Cardiac muscle cell (in vitro differentiated cells and primary cell): ENCODE results near the gene TMEM184A. TPM values are rescaled to one million over a fixed set of nuclear protein-coding genes. Genes with fewer than 3 reads are reported as not detected.

ENCODE experiments used
- DNase-seq, 2 donors: peaks; one replicate each; pipeline versions ENCODE4 v3.0.0 to v3.0.0-alpha.2; 2010 to 2017; ENCODE audit warnings: low read depth in 1 of 2, low spot score in 1 of 2
- H3K27ac ChIP-seq: fragments of 200-600 bp; sonication (generic); 2 replicates; pipeline ENCODE4 v1.5.1; 2016
- H3K27me3 ChIP-seq: fragments of 200-600 bp; sonication (generic); 2 replicates; pipeline ENCODE4 v1.6.0; 2016; ENCODE audit warnings: control low read depth
- H3K36me3 ChIP-seq: fragments of 200-600 bp; sonication (generic); 2 replicates; pipeline ENCODE4 v1.5.1; 2016; ENCODE audit warnings: control low read depth
- H3K4me1 ChIP-seq: fragments of 200-600 bp; sonication (generic); 2 replicates; pipeline ENCODE4 v1.8.1; 2017; ENCODE audit warnings: low read depth, mild to moderate bottlenecking, mixed run types
- H3K4me3 ChIP-seq: fragments of 200-600 bp; sonication (generic); 2 replicates; pipeline ENCODE4 v1.5.1; 2016; ENCODE audit warnings: mild to moderate bottlenecking
- H3K9me3 ChIP-seq: fragments of 200-600 bp; sonication (generic); 2 replicates; pipeline ENCODE4 v1.5.1; 2017; ENCODE audit warnings: low read depth, mild to moderate bottlenecking, control low read depth
- CTCF ChIP-seq: IDR thresholded peaks from 2 replicates; pipeline ENCODE4 v1.5.1; 2012; ENCODE audit warnings: low read depth, mild to moderate bottlenecking, low read length
- polyA plus RNA-seq: library from polyadenylated mRNA; unstranded; fragments of >200 nt; fragmentation: Nextera tagmentation; extraction: Ambion mirVana; gene quantifications from 2 replicates; pipeline ENCODE4 v1.2.1, GENCODE V29; 2016
- total RNA-seq: library from RNA; depleted of rRNA; stranded (reverse); fragments of >200 nt; gene quantifications from 2 replicates; pipeline ENCODE4 v1.2.3, GENCODE V29; 2016

The TMEM184A gene
- total and polyA plus RNA-seq, 2 experiments from 2014 or later, result 2.1 to 3.0 TPM

DNA sequence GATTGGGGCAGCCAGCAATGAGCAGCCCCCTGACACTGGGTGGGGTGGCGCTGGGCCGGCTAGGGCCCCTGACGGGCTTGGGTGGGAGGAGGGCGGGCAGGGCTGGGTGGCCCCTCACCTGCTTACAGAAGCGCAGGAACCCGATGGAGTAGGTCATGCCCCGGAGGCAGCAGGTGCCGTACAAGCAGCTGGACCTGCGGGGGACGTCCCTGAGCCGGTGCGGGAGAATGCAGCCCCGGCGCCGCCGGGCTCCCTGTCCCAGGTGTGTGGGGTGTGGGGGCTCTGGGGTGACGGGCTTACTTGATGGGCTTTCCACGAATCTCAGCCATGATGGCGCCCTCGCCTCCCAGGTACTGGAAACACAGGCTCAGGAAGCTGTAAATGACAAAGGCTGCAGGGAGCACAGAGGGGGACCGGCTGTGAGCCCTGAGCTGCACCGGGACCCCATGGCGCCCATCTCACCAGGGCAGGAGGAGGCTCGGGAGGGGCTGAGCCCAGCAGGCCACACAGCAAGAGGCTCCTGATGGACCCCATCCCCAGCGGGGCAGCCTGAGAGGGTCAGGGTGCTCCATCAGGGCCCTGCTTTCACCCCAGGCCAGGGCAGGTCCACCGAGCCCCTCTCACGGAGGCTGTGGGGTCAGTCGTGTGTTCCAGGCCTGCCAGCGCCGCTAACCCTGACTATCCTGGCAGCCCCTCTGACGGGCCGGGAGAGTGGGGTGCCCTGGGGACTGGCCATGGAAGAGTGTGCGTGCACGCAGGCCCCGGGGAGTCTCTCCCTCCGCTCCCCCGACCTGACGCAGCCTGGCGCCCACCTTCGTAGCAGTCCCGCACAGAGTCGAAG, 5.8 kb downstream of the TMEM184A start:
- no peak for DNase-seq
- Histone ChIP-seq H3K4me1 (peaks cover 2% of the 10 kb centered on the region), H3K4me3 (no peak overlapping the region), H3K9me3 (no peaks in the 10 kb centered on the region), H3K27me3 (no peaks in the 10 kb centered on the region), H3K36me3 (no peaks in the 10 kb centered on the region), H3K27ac (no peak overlapping the region)
- TF ChIP-seq CTCF, result no peak

DNA sequence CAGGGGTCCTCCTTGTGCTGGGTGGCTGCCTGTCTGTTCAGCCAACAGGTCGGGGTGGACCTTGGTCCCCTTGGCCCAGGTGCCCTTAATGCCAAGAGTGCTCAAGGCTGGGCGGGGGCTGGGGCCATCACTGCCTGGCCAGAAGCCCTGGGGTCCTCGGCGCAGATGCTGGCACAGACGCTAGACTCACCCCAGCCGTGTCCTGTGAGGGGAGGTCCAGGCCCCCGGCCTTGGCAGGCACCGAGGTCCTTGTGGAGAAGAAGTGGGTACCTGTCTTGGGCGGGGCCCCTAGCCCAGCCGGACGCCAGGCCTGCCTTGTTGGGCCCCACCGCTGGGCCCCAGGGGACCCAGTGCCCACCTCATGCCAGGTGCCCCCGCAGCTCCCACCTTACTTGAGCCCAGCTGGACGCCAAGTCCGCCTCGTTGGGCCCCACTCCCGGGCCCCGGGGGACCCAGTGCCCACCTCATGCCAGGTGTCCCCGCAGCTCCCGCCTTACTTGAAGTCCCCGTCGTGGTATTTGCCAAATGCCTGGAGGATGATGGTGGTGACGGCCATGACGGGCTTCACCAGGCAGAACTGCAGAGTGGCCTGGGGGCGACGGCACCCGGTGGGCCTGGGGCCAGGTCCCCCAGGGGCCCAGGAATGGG, 6.5 kb downstream of the TMEM184A start:
- Histone ChIP-seq H3K4me1 (peaks cover 8% of the 10 kb centered on the region), H3K36me3 (no peaks in the 10 kb centered on the region), H3K27me3 (no peaks in the 10 kb centered on the region), H3K9me3 (no peaks in the 10 kb centered on the region), H3K27ac (no peak overlapping the region), H3K4me3 (no peak overlapping the region)
- DNase-seq, result no peak
- TF ChIP-seq CTCF, result no peak

- Histone ChIP-seq H3K4me3 (no peak overlapping the region), H3K4me1 (peaks cover 8% of the 10 kb centered on the region), H3K27ac (no peak overlapping the region), H3K36me3 (no peaks in the 10 kb centered on the region), H3K27me3 (no peaks in the 10 kb centered on the region), H3K9me3 (no peaks in the 10 kb centered on the region)
- DNase-seq, result no peak
- TF ChIP-seq CTCF, result no peak
Observed at GRCh38 chr7:1548944-1549343, 7.1 kb downstream of the TMEM184A start.

DNA sequence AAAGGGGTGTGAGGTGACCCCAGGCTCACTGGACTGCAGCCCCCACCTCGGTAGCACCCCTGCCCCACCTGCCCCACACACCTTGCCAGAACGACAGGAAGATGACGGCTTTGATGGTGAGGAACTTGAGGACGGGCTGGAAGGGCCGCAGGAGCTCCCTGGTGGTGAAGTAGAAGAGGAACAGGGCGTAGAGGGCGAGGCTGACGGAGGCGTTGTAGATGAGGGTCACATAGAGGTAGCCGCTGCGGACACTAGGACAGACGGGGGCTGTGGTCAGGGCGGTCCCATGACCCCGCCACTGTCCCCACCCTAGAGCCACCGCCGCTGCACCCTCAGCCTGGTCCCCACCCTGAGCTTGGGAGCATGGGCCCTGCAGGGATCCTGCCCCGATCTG, 7.6 kb downstream of the TMEM184A start:
- no peaks in the 10 kb centered on the region for H3K9me3 ChIP-seq
- no peak for DNase-seq
- TF ChIP-seq CTCF, result no peak
- H3K27me3 ChIP-seq, result no peaks in the 10 kb centered on the region
- peaks cover 8% of the 10 kb centered on the region for H3K4me1 ChIP-seq
- no peak overlapping the region for H3K4me3 ChIP-seq
- H3K27ac ChIP-seq, result no peak overlapping the region
- no peaks in the 10 kb centered on the region for H3K36me3 ChIP-seq

DNA sequence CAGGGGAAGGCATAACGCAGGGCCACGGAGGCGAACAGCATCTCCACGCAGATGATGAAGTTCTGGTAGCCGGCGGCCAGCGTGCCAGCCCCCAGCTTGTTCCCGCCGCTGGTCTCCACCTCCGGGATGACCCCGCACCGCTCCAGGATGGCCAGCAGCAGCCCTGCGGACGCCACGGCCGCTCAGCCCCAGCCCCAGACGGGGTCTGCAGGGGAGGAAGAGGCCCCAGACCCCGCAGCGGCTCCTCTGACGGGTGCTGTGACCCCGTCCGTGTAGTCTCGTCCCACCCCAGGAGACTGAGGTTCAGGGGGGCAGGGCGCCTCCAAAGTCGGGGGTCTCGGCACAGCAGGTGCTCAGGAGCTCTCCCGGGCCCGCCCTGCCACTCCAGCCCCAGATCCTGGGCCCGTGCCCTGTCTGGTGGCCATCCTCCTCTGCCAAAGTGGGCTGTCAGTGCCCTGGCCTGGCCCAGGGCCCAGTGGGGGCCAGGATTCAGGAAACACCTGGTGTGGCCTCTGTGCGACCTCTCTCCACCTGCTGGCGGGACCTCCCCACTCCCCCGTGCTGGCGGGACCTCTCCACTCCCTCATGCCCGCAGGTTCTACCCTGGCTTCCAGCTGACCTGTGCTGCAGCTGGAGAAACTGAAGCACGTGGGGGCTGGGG, 8.1 kb downstream of the TMEM184A start:
- no peak overlapping the region for H3K27ac ChIP-seq
- no peak for TF ChIP-seq CTCF
- H3K4me1 ChIP-seq, result peaks cover 8% of the 10 kb centered on the region
- H3K36me3 ChIP-seq, result no peaks in the 10 kb centered on the region
- no peak overlapping the region for H3K4me3 ChIP-seq
- H3K27me3 ChIP-seq, result no peaks in the 10 kb centered on the region
- H3K9me3 ChIP-seq, result no peaks in the 10 kb centered on the region
- DNase-seq, result no peak
